Upper lobe of left lung (tissue), 4 donors: ENCODE data around the gene AGBL1.

ENCODE experiments used
- POLR2A ChIP-seq, 4 donors: fragments of 450-650 bp; IDR thresholded peaks; one replicate each; pipeline ENCODE4 v1.5.1; 2016 to 2017; ENCODE audit warnings: antibody characterized with exemption in 4 of 4, mild to moderate bottlenecking in 2 of 4
- POLR2AphosphoS5 ChIP-seq, 2 donors: sonication (generic); formaldehyde crosslinking; IDR thresholded peaks; one replicate each; pipeline ENCODE4 v1.5.1; 2017; ENCODE audit warnings: antibody characterized with exemption in 2 of 2

- no peak for TF ChIP-seq POLR2A (IDR thresholded peaks at IDR 0.05)
- TF ChIP-seq POLR2AphosphoS5 (IDR thresholded peaks at IDR 0.05): no peak
Measured at GRCh38 chr15:86968244-86968643, 888.6 kb downstream of the AGBL1 start.
